ENCODE data around the gene SEMA4D. TPM values are rescaled to one million over a fixed set of nuclear protein-coding genes. Genes with fewer than 3 reads are reported as not detected.

The SEMA4D gene
- polyA plus RNA-seq, 1 donor from 2014 or later = 34.0 TPM

DNA sequence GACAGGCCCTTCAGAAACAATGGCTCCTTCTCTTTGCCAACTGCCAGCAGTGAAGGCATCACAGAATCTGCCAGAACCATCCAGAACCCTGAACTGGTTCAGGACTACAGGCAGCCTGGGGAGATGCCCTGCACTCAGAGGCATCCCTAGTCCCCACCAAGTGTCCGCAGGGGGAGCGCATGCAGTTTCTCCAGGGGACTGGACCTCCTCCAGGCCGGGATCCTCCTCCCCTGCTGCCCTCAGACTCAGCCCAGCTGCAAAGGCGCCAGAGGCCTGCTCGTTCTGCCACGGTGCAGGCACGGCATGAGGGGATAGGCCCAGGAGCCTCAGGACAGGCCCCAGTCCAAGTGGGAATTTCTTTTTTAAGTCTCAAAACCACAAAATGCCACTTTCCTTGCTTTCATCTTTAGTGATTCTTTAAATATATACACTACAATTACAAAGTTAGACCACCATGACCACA lies 72.0 kb downstream of the SEMA4D start:
- TF ChIP-seq SMC3 (conservative IDR thresholded peaks at IDR 0.05; ENCODE audit: poor library complexity) (no peak), MXI1 (conservative IDR thresholded peaks at IDR 0.05; ENCODE audit: poor library complexity, severe bottlenecking) (no peak), RAD21 (conservative IDR thresholded peaks at IDR 0.05) (no peak), TAF1 (IDR thresholded peaks at IDR 0.05; ENCODE audit: low read depth) (no peak), POLR2AphosphoS5 (IDR thresholded peaks at IDR 0.05) (no peak), EZH2 (IDR thresholded peaks at IDR 0.05; ENCODE audit: borderline replicate concordance, insufficient read depth, low read length, poor library complexity, severe bottlenecking) (no peak), EP300 (conservative IDR thresholded peaks at IDR 0.05; ENCODE audit: poor library complexity, severe bottlenecking) (no peak)
- TF ChIP-seq, protein P1, sequence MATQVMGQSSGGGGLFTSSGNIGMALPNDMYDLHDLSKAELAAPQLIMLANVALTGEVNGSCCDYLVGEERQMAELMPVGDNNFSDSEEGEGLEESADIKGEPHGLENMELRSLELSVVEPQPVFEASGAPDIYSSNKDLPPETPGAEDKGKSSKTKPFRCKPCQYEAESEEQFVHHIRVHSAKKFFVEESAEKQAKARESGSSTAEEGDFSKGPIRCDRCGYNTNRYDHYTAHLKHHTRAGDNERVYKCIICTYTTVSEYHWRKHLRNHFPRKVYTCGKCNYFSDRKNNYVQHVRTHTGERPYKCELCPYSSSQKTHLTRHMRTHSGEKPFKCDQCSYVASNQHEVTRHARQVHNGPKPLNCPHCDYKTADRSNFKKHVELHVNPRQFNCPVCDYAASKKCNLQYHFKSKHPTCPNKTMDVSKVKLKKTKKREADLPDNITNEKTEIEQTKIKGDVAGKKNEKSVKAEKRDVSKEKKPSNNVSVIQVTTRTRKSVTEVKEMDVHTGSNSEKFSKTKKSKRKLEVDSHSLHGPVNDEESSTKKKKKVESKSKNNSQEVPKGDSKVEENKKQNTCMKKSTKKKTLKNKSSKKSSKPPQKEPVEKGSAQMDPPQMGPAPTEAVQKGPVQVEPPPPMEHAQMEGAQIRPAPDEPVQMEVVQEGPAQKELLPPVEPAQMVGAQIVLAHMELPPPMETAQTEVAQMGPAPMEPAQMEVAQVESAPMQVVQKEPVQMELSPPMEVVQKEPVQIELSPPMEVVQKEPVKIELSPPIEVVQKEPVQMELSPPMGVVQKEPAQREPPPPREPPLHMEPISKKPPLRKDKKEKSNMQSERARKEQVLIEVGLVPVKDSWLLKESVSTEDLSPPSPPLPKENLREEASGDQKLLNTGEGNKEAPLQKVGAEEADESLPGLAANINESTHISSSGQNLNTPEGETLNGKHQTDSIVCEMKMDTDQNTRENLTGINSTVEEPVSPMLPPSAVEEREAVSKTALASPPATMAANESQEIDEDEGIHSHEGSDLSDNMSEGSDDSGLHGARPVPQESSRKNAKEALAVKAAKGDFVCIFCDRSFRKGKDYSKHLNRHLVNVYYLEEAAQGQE (IDR thresholded peaks at IDR 0.05; ENCODE audit: borderline replicate concordance) = no peak
- TF ChIP-seq, protein P2, sequence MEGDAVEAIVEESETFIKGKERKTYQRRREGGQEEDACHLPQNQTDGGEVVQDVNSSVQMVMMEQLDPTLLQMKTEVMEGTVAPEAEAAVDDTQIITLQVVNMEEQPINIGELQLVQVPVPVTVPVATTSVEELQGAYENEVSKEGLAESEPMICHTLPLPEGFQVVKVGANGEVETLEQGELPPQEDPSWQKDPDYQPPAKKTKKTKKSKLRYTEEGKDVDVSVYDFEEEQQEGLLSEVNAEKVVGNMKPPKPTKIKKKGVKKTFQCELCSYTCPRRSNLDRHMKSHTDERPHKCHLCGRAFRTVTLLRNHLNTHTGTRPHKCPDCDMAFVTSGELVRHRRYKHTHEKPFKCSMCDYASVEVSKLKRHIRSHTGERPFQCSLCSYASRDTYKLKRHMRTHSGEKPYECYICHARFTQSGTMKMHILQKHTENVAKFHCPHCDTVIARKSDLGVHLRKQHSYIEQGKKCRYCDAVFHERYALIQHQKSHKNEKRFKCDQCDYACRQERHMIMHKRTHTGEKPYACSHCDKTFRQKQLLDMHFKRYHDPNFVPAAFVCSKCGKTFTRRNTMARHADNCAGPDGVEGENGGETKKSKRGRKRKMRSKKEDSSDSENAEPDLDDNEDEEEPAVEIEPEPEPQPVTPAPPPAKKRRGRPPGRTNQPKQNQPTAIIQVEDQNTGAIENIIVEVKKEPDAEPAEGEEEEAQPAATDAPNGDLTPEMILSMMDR (IDR thresholded peaks at IDR 0.05; ENCODE audit: poor library complexity, severe bottlenecking) = no peak
- Histone ChIP-seq H3K9me2 (ENCODE audit: insufficient read depth, low read length) (no peaks in the 10 kb centered on the region), H4K20me1 (ENCODE audit: insufficient read depth) (no peaks in the 10 kb centered on the region), H2AFZ (ENCODE audit: low read depth, low read length) (no peak overlapping the region), H3K4me2 (ENCODE audit: low read length) (no peak overlapping the region), H3K27ac (ENCODE audit: low read length) (no peak overlapping the region), H3K79me2 (replicated peaks; ENCODE audit: insufficient read depth, low read length) (peaks cover 32% of the 10 kb centered on the region), H3K9ac (ENCODE audit: low read length) (no peak overlapping the region), H3K27me3 (ENCODE audit: insufficient read depth, low read depth, low read length) (no peaks in the 10 kb centered on the region), H3K9me3 (ENCODE audit: low read length) (no peaks in the 10 kb centered on the region), H3K36me3 (ENCODE audit: insufficient read depth, low read length) (no peaks in the 10 kb centered on the region), H3F3A (ENCODE audit: insufficient read depth, low read length, poor library complexity, severe bottlenecking) (no peaks in the 10 kb centered on the region), H3K4me3 (ENCODE audit: low read length) (no peak overlapping the region)

DNA sequence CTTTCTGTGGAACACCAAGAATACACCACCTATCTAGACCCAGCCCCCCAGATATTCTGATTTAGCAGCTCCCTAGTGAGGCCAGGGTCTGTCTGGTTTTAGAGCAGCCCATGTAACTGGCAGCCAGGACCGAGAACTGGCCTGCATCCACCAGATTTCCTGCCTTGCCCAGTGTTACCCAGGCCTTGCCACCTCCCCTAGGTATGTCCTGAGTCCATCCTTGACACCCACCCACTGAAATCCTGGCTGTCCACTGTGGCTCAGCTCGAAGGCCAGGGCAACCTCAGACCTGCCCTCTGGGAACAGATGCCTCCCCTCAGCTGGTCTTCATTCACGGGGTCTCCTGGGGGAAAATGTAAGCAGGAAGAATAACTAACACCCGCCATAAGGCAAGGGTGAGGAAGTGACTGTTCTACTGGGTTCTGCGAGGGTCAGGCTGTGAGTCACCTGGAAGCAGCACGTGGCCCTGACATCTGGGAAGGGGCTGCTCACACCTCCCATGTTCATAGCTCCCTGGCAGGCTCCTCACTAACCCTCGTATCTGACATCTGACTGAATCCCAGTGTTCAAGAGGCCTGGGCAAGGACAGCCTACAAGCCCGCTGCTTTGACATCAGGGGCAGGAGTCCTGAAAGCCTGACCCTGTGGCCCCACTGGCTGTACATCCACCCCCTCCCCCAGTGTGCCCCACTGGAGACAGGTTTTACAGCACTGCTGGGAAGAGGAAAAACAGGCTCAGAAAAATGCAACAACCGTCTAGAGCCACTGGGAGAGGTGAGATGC lies 72.7 kb downstream of the SEMA4D start:
- Histone ChIP-seq H2AFZ (ENCODE audit: low read depth, low read length) (no peak overlapping the region), H3K79me2 (replicated peaks; ENCODE audit: insufficient read depth, low read length) (peaks cover 32% of the 10 kb centered on the region), H3K27ac (ENCODE audit: low read length) (no peak overlapping the region)

More for the DNA sequence above, 72.7 kb downstream of the SEMA4D start:
- Histone ChIP-seq H3K9ac (ENCODE audit: low read length) (no peak overlapping the region), H3K4me3 (ENCODE audit: low read length) (no peak overlapping the region), H3K4me2 (ENCODE audit: low read length) (no peak overlapping the region), H3K27me3 (ENCODE audit: insufficient read depth, low read depth, low read length) (no peaks in the 10 kb centered on the region), H3K9me3 (ENCODE audit: low read length) (no peaks in the 10 kb centered on the region), H4K20me1 (ENCODE audit: insufficient read depth) (no peaks in the 10 kb centered on the region), H3K9me2 (ENCODE audit: insufficient read depth, low read length) (no peaks in the 10 kb centered on the region), H3K36me3 (ENCODE audit: insufficient read depth, low read length) (no peaks in the 10 kb centered on the region), H3F3A (ENCODE audit: insufficient read depth, low read length, poor library complexity, severe bottlenecking) (no peaks in the 10 kb centered on the region)
- TF ChIP-seq TAF1 (IDR thresholded peaks at IDR 0.05; ENCODE audit: low read depth) (no peak), RAD21 (conservative IDR thresholded peaks at IDR 0.05) (no peak), EZH2 (IDR thresholded peaks at IDR 0.05; ENCODE audit: borderline replicate concordance, insufficient read depth, low read length, poor library complexity, severe bottlenecking) (no peak), POLR2AphosphoS5 (IDR thresholded peaks at IDR 0.05) (no peak), SMC3 (conservative IDR thresholded peaks at IDR 0.05; ENCODE audit: poor library complexity) (no peak), MXI1 (conservative IDR thresholded peaks at IDR 0.05; ENCODE audit: poor library complexity, severe bottlenecking) (no peak), EP300 (conservative IDR thresholded peaks at IDR 0.05; ENCODE audit: poor library complexity, severe bottlenecking) (no peak)
- TF ChIP-seq, protein P2 (IDR thresholded peaks at IDR 0.05; ENCODE audit: poor library complexity, severe bottlenecking) = no peak
- TF ChIP-seq, protein P1 (IDR thresholded peaks at IDR 0.05; ENCODE audit: borderline replicate concordance) = no peak
